NCI-H2081 treated with DMSO at 0.1 percent for 48 hours (cell line): ENCODE data around the gene DLG2.
"Not testable (repeated sequence)": the region's sequence is repeated elsewhere in the genome, so short reads cannot be mapped to it uniquely, and the experiment has no call there.

Source experiments
- DNase-seq: peaks from one replicate; lab custom pipeline; 2025; lab: John Stamatoyannopoulos, UW

DLG2 gene

GRCh38 chr11:85316967-85317366 is 310.2 kb downstream of the DLG2 start:
- peak; percentile 5 for DNase-seq

- DNase-seq, result no peak
Observed at GRCh38 chr11:85313741-85314140, 313.4 kb downstream of the DLG2 start.

GRCh38 chr11:85310479-85310878 is 316.7 kb downstream of the DLG2 start:
- no peak for DNase-seq

GRCh38 chr11:85307366-85307765 is 319.8 kb downstream of the DLG2 start:
- no peak for DNase-seq

GRCh38 chr11:85301895-85302678 is 325.1 kb downstream of the DLG2 start:
- no peak for DNase-seq

GRCh38 chr11:85299258-85299942 is 327.7 kb downstream of the DLG2 start:
- DNase-seq, result no peak

- no peak for DNase-seq
Observed at GRCh38 chr11:85295694-85296271, 331.4 kb downstream of the DLG2 start.

GRCh38 chr11:85281550-85281949 is 345.6 kb downstream of the DLG2 start:
- no peak for DNase-seq

- no peak for DNase-seq
Observed at GRCh38 chr11:85279267-85279666, 347.9 kb downstream of the DLG2 start.

- no peak for DNase-seq
Observed at GRCh38 chr11:85277693-85278092, 349.5 kb downstream of the DLG2 start.

GRCh38 chr11:85276332-85276731 is 350.8 kb downstream of the DLG2 start:
- no peak for DNase-seq

GRCh38 chr11:85270315-85270714 is 356.8 kb downstream of the DLG2 start:
- DNase-seq, result not testable (repeated sequence)

- no peak for DNase-seq
Observed at GRCh38 chr11:85269109-85269508, 358.0 kb downstream of the DLG2 start.

GRCh38 chr11:85266646-85267045 is 360.5 kb downstream of the DLG2 start:
- DNase-seq, result no peak

GRCh38 chr11:85263328-85263727 is 363.8 kb downstream of the DLG2 start:
- no peak for DNase-seq

- DNase-seq, result no peak
Observed at GRCh38 chr11:85257837-85258236, 369.3 kb downstream of the DLG2 start.

- no peak for DNase-seq
Observed at GRCh38 chr11:85256433-85256832, 370.7 kb downstream of the DLG2 start.

GRCh38 chr11:85249482-85249881 is 377.7 kb downstream of the DLG2 start:
- DNase-seq, result no peak

GRCh38 chr11:85247797-85248196 is 379.3 kb downstream of the DLG2 start:
- no peak for DNase-seq

GRCh38 chr11:85238906-85239305 is 388.2 kb downstream of the DLG2 start:
- DNase-seq, result no peak

- not testable (repeated sequence) for DNase-seq
Observed at GRCh38 chr11:85238038-85238437, 389.1 kb downstream of the DLG2 start.

- DNase-seq, result no peak
Observed at GRCh38 chr11:85236211-85236610, 390.9 kb downstream of the DLG2 start.

- no peak for DNase-seq
Observed at GRCh38 chr11:85232559-85232958, 394.6 kb downstream of the DLG2 start.
